Left lung (tissue), 10 donors: Measurements from ENCODE around the gene GRK6. TPM values are rescaled to one million over a fixed set of nuclear protein-coding genes. Genes with fewer than 3 reads are reported as not detected.

Source experiments
- ATAC-seq: fragments of 200-7000 bp; cut with Tn5 transposase; one replicate; pipeline ENCODE4 v1.9.1; 2020; ENCODE audit warnings: moderate library complexity
- DNase-seq, 4 donors: peaks; one replicate each; pipeline ENCODE4 v3.0.0-alpha.2; 2013 to 2020
- H3K27ac ChIP-seq, 2 donors: fragments of 200-600 bp; sonication (generic) in 1 of 2; one replicate each; pipeline versions ENCODE4 v1.5.0 to v1.8.0; 2020 to 2021
- H3K27me3 ChIP-seq, 2 donors: fragments of 200-600 bp; sonication (generic) in 1 of 2; one replicate each; pipeline versions ENCODE4 v1.5.0 to v1.8.0; 2020 to 2021
- H3K36me3 ChIP-seq, 2 donors: fragments of 200-600 bp; sonication (generic) in 1 of 2; one replicate each; pipeline versions ENCODE4 v1.5.0 to v1.8.0; 2020 to 2021
- H3K4me1 ChIP-seq, 2 donors: fragments of 200-600 bp; one replicate each; pipeline ENCODE4 v1.8.0; 2021
- H3K4me3 ChIP-seq, 2 donors: fragments of 200-600 bp; sonication (generic) in 1 of 2; one replicate each; pipeline versions ENCODE4 v1.5.0 to v1.8.0; 2020 to 2021; ENCODE audit warnings: mild to moderate bottlenecking in 1 of 2
- H3K9me3 ChIP-seq, 2 donors: fragments of 200-600 bp; sonication (generic) in 1 of 2; one replicate each; pipeline versions ENCODE4 v1.5.0 to v1.8.0; 2020 to 2021
- CTCF ChIP-seq, 2 donors: fragments of 200-600 bp; sonication (generic) in 1 of 2; IDR thresholded peaks; one replicate each; pipeline versions ENCODE4 v1.5.0 to v1.8.0; 2021; ENCODE audit warnings: antibody characterized with exemption in 2 of 2
- intact Hi-C, 2 donors: fragments of 100-400 bp; cut with DNase I; formaldehyde crosslinking; loops; one replicate each; pipeline versions ENCODE4 v1.11.2 to v1.14.2; 2022
- polyA plus RNA-seq, 6 donors: library from polyadenylated mRNA; unstranded; fragments of 120-200 nt; gene quantifications; one replicate each; pipeline ENCODE4 v1.2.1, GENCODE V29; 2013; ENCODE audit not compliant: insufficient read length in 6 of 6
- total RNA-seq, 2 donors: library from RNA; stranded (reverse); fragmentation: NEBNext Ultra II Directional; extraction: Animal tissue kit (Norgen Biotek cat#: 25700); gene quantifications; one replicate each; pipeline ENCODE4 v1.2.1, GENCODE V29; 2021
- donor health status: DM: no; HTN: yes; CAD: no.
- donor health status: DM: no; HTN: no; CAD: no.

Gene GRK6
- total and polyA plus RNA-seq, 8 donors = 15.7 to 57.1 (median 25.4) TPM

DNA sequence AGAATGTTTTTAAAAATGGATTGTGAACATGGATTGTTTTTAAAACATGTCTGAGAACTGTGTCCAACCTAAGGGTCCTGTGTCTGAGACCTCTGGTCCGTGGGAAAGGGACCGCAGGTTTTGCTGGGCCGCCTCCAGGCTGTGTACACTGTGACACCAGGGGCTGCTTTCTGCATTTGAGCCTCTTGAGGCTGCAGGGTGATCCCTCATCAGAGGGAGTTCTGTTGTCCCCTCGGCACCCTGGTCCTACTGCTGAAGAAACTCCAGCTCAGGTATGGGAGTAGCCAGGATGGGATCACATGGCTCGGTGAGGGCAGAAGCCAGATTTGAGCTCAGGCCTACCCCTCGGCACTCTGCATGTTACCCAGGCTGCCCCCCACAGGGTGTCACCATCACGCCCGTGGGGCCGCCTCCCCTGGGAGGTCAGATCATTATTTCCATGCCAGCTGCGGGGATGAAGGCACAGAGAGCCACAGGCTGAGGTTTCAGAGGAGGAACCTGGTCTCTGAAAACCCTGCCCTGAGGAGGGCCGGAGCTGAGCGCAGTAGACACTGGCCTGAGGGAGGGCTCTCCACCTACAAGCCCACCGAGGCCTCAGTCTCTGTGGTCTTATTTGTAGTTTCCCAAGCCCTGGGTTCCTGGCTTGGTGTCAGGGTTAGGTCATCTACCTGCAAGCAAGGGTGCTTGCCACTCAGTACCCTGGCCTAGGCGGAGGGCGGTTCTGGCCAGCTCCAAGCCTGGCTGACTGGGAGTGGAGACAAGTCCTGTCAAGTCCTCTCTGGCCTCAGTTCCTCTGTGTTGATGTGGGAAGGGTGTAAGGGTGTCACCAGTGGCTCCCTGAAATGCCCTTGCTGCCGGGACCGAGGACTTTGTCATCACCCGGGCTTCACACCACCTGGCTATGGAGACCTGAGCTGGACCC lies 22.9 kb downstream of the GRK6 start:
- Histone ChIP-seq H3K4me3 (no peak overlapping the region), H3K27me3 (peaks cover 0 to 81% of the 10 kb centered on the region in 2 donors), H3K27ac (no peak overlapping the region), H3K36me3 (no peaks in the 10 kb centered on the region), H3K4me1 (peaks cover 15 to 54% of the 10 kb centered on the region in 2 donors), H3K9me3 (no peaks in the 10 kb centered on the region)
- intact Hi-C loops = loop anchor here (5.0 to 10.0 kb wide), 3 partner anchors 55 to 125 kb away; no protein-coding TSS in a partner anchor
- TF ChIP-seq CTCF (IDR thresholded peaks at IDR 0.05) = no peak
- ATAC-seq (no peak), DNase-seq (no peak)

DNA sequence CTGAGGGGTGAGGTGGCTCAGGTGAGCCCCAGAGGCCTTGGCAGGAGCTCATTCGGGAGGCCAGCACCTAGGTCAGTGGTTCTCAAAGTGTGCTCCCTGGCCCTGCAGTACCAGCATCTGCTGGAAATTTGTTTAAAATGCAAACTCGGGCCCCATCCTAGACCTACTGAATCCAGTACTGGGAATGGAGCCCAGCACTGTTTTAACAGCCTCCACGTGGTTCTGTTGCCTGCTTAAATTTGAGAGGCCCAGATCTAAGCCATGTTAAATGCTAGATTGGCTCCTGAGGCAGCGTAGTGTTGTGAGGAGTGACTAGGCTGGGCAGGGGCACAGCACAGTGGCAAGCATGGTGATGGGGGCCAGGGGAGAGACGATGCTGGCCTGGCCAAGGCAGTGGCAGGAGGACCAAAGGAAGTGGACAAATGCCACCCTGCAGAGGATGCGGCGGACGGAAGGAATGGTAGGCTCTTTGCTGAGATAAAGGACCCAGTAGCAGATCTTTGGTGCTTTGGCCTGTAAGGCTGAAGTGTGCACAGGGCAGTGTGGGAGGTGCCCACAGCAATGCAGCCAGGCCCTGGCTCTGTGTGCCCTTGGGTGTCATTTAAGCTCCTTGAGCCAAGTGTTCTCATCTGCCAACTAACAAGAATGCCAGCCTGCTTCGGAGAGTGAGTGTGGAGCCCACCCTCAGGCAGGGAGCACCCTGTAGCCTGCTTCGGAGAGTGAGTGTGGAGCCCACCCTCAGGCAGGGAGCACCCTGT lies 24.4 kb downstream of the GRK6 start:
- intact Hi-C loops = loop anchor here (5.0 to 10.0 kb wide), 3 partner anchors 56 to 126 kb away; no protein-coding TSS in a partner anchor
- DNase-seq (no peak), ATAC-seq (no peak)
- Histone ChIP-seq H3K9me3 (no peaks in the 10 kb centered on the region), H3K36me3 (no peaks in the 10 kb centered on the region), H3K27me3 (peaks cover 0 to 85% of the 10 kb centered on the region in 2 donors), H3K4me1 (peaks cover 15 to 56% of the 10 kb centered on the region in 2 donors), H3K4me3 (no peak overlapping the region), H3K27ac (no peak overlapping the region)
- TF ChIP-seq CTCF (IDR thresholded peaks at IDR 0.05) = no peak

- Histone ChIP-seq H3K4me3 (no peak overlapping the region), H3K36me3 (peaks cover 0 to 4% of the 10 kb centered on the region in 2 donors), H3K27ac (no peak overlapping the region), H3K9me3 (no peaks in the 10 kb centered on the region), H3K4me1 (peaks cover 8 to 53% of the 10 kb centered on the region in 2 donors), H3K27me3 (peaks cover 0 to 64% of the 10 kb centered on the region in 2 donors)
- no peak for TF ChIP-seq CTCF (IDR thresholded peaks at IDR 0.05)
- intact Hi-C loops = loop anchor here (5.0 to 10.0 kb wide), 3 partner anchors 58 to 128 kb away; no protein-coding TSS in a partner anchor
- no peak for ATAC-seq
- no peak for DNase-seq
Measured at GRCh38 chr5:177452688-177453638, 26.5 kb downstream of the GRK6 start.

GRCh38 chr5:177453852-177454396 lies 27.4 kb downstream of the GRK6 start:
- ATAC-seq (peak; percentile 8), DNase-seq (peak in 1 of 4 donors; percentile 86)
- Histone ChIP-seq H3K36me3 (peaks cover 0 to 13% of the 10 kb centered on the region in 2 donors), H3K4me3 (peak overlapping the region; percentile 43 to 64), H3K27ac (peak overlapping the region; percentile 21 to 80), H3K4me1 (peaks cover 8 to 46% of the 10 kb centered on the region in 2 donors), H3K27me3 (peaks cover 0 to 54% of the 10 kb centered on the region in 2 donors), H3K9me3 (no peaks in the 10 kb centered on the region)
- intact Hi-C loops = loop anchor here (5.0 to 10.0 kb wide), 3 partner anchors 59 to 129 kb away; no protein-coding TSS in a partner anchor
- no peak for TF ChIP-seq CTCF (IDR thresholded peaks at IDR 0.05)
